AG04449 (cell line): ENCODE results near the gene TTLL10.

Experiments
- CTCF ChIA-PET: fragments of 350-600 bp; formaldehyde crosslinking; extraction: SDS; loops from one replicate; lab custom pipeline; 2021; ENCODE audit warnings: antibody characterized with exemption; lab: Yijun Ruan, JAX
- POLR2A ChIA-PET: fragments of 400-600, 350-600 bp; formaldehyde crosslinking; extraction: SDS; loops from one replicate; lab custom pipeline; 2020; ENCODE audit warnings: antibody characterized with exemption, inconsistent platforms; lab: Yijun Ruan, JAX
- DNase-seq: peaks from one replicate; pipeline ENCODE4 v3.0.0-alpha.2; 2010; ENCODE audit warnings: low read depth, low spot score
- H3K4me3 ChIP-seq: 2 replicates; pipeline ENCODE4 v1.5.1; 2011; ENCODE audit warnings: low read depth, mild to moderate bottlenecking, control low read depth, low read length
- TF ChIP-seq, protein P1 (sequence below): IDR thresholded peaks from one replicate; pipeline ENCODE4 v1.5.1; 2011; ENCODE audit warnings: mild to moderate bottlenecking, moderate library complexity, low read length, control low read depth, inconsistent platforms; ENCODE audit not compliant: insufficient read depth; ENCODE audit errors: missing control alignments

The TTLL10 gene

GRCh38 chr1:1128454-1129139, 45.1 kb upstream of the TTLL10 start:
- no peak overlapping the region for H3K4me3 ChIP-seq
- POLR2A ChIA-PET: no interaction called here
- TF ChIP-seq, protein P1, sequence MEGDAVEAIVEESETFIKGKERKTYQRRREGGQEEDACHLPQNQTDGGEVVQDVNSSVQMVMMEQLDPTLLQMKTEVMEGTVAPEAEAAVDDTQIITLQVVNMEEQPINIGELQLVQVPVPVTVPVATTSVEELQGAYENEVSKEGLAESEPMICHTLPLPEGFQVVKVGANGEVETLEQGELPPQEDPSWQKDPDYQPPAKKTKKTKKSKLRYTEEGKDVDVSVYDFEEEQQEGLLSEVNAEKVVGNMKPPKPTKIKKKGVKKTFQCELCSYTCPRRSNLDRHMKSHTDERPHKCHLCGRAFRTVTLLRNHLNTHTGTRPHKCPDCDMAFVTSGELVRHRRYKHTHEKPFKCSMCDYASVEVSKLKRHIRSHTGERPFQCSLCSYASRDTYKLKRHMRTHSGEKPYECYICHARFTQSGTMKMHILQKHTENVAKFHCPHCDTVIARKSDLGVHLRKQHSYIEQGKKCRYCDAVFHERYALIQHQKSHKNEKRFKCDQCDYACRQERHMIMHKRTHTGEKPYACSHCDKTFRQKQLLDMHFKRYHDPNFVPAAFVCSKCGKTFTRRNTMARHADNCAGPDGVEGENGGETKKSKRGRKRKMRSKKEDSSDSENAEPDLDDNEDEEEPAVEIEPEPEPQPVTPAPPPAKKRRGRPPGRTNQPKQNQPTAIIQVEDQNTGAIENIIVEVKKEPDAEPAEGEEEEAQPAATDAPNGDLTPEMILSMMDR: no peak
- CTCF ChIA-PET: no interaction called here
- no peak for DNase-seq

GRCh38 chr1:1129381-1129821, 44.3 kb upstream of the TTLL10 start:
- ChIA-PET POLR2A (no interaction called here), CTCF (interaction anchor here (2.8 kb wide), 1 partner anchor 8 kb away, joined by 19 read pairs; no protein-coding TSS in a partner anchor)
- no peak overlapping the region for H3K4me3 ChIP-seq
- DNase-seq: no peak
- TF ChIP-seq, protein P1: no peak

DNA sequence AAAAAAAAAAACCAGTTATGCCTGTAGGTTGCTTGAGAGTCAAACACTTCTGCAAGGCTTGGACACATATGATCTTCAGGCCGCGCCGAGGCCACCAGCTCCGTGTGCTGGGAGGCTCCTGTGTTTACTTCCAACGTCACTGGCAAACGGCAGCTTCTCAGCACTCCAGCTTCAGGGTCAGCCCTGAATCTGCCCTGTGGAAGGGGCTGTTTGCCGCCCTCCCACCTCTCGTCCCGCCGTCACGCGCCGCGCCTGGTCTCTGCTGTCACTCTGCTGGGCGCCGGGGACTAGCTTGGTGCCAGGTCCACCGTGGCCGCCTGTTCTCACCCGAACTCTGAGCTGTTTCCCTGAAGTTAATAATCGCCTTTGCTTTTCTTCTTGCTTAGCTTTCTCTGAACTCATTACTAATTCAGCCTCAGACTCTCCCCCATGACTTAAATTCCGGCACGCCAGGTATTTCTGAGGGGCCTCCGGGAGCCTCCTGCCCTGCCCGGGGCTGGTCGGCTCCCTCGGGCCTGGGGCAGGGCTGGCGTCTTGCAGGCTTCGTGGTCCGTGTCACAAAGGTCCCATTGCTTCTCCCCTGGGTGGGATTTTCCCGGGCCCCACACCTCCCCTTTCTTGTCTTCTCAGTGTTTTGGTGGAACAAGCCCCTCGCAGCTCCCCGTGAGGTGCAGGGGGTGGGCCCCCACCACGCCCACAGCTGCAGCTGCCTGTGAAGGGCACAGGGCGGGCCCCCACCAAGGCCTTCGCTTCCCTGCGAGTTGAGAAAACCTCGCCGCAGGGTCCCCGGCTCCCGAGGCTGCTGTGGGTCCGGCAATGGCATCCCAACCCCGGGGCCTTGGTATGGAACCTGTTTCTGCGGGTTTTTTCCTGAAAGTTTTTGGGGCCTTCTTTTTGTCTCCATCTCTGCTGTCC, 43.2 kb upstream of the TTLL10 start:
- no peak for DNase-seq
- H3K4me3 ChIP-seq: no peak overlapping the region
- ChIA-PET POLR2A (no interaction called here), CTCF (interaction anchor here (1.0 to 2.8 kb wide), 2 partner anchors 9 to 160 kb away, joined by 3 to 19 read pairs; no protein-coding TSS in a partner anchor)
- TF ChIP-seq, protein P1: no peak

- no peak for DNase-seq
- H3K4me3 ChIP-seq: no peak overlapping the region
- POLR2A ChIA-PET: no interaction called here
- TF ChIP-seq, protein P1: no peak
- CTCF ChIA-PET: interaction anchor here (0.8 to 2.8 kb wide), 3 partner anchors 10 to 99 kb away, joined by 3 to 19 read pairs (median 5); no protein-coding TSS in a partner anchor
Measured at GRCh38 chr1:1132042-1132950, 41.4 kb upstream of the TTLL10 start.

- TF ChIP-seq, protein P1: no peak
- no peak overlapping the region for H3K4me3 ChIP-seq
- DNase-seq: no peak
- ChIA-PET POLR2A (no interaction called here), CTCF (interaction anchor here (0.8 to 1.2 kb wide), 2 partner anchors 11 to 98 kb away, joined by 3 to 5 read pairs; no protein-coding TSS in a partner anchor)
Measured at GRCh38 chr1:1132956-1133750, 40.5 kb upstream of the TTLL10 start.
